GM18505 (cell line): Measurements from ENCODE around the gene CALU.

Experiments
- ATAC-seq: cut with Tn5 transposase; IDR thresholded peaks from one replicate; pipeline ENCODE4 v1.9.1; 2021; ENCODE audit not compliant: unreplicated experiment
- POLR2A ChIP-seq: IDR thresholded peaks from 4 replicates; pipeline ENCODE4 v1.6.1; 2011; ENCODE audit warnings: borderline replicate concordance; ENCODE audit not compliant: insufficient read depth, insufficient read length; ENCODE audit errors: extremely low read depth

The CALU gene

DNA sequence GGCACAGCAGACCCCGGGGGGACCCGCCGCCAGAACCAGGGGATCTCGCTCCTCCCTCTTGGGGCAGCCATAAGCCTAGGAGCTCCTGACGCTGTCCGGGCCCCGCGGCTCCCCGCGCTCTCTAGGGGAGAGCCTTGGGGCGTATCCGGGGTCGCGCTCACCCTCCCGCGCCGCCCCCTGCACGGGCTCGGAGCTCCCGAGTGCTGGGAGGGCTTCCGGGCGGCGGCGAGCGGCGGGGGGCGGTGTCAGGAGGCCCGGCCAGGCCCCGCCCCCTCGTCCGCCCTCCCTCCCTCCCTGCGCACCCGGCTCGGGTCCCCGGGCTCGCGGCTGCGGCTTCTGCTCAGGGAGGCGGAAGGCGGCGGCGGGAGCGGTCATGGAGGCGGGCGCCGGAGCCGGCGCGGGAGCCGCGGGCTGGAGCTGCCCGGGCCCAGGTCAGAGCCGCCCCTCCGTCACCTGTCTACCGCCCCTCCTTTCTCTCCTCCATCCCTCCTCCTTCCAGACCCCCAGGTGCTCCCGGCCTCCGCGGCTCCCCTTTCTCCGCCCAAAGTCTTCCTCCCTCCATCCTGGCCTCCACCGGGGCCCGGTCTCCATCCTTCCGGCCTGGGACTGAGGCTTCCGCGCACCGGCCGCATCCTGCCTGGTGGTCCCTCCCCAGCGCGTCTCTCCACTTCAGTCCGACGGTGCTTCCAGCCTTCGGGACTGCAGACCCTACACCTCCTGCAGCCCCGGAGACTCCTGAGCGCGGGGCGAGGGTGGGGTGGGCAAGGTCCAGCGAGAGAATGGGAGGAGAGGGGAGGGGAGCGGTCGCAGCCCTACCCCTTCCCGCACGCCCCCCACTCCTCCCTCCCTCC is 52.2 kb downstream of the CALU start, which contains the start of gene CCDC136:
Gene CCDC136, plus strand, starts transcription at position 848 of the 851 bp plus-strand sequence. CDS start 444 bp downstream, outside the sequence.
- TF ChIP-seq POLR2A: peak; percentile 37
- ATAC-seq: peak; percentile 72

GRCh38 chr7:128791972-128792327 is 52.8 kb downstream of the CALU start:
- ATAC-seq: no peak
- TF ChIP-seq POLR2A: no peak

DNA sequence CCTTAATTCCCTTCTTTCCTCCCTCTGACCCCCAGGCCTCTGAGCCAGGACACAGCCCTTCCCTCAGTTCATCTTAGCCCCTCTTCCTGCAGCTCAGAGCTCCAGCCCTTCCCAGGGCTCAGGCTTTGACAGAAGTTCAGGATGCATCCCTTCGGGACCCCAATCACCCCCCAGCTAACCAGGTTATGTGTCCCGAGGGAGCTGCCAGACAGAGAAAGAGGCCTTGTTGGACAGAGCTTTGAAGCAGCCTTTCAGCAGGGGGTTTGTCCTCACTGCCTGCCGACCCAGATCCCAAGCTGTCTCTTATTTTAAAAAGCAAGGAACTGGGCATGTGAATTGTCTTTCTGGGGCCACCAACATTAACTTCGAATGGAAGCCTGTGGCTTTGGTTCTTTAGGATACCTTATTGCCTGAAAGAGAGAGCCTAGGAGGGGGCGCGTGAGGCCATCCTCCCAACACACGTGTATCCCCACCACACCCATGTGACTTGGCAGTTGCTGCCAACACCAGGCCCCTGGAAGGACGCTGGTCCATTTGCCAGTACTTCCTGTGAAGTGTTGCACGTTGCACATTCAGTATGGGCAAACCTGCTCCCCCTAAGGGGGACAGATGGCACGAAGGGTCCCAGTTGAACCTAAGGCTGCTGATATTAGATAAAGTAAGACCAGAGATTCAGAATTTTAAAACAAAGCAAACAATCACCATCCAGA is 53.5 kb downstream of the CALU start:
- no peak for TF ChIP-seq POLR2A
- no peak for ATAC-seq

- no peak for ATAC-seq
- TF ChIP-seq POLR2A: no peak
Observed at GRCh38 chr7:128793181-128793547, 54.0 kb downstream of the CALU start.

DNA sequence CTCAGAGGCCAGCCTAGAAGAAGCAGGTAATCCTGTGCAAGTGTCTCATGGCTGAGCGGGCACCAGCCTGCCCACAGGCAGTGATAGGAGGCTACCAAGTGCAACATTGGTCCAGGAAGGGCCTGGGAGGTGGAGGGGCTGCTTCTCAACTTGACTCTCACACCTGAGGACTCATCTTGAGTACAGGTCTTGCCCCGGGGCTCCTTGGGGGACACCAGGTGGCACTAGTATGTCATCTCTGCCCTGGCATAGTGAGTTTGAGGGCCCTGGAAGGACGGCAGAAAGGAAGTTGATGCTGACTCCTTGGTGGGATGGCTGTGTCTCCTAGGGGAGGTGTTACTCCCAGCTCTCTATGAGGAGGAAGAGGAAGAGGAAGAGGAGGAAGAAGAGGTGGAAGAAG is 54.9 kb downstream of the CALU start:
- TF ChIP-seq POLR2A: no peak
- ATAC-seq: no peak

GRCh38 chr7:128794436-128794835 is 55.3 kb downstream of the CALU start:
- no peak for ATAC-seq

DNA sequence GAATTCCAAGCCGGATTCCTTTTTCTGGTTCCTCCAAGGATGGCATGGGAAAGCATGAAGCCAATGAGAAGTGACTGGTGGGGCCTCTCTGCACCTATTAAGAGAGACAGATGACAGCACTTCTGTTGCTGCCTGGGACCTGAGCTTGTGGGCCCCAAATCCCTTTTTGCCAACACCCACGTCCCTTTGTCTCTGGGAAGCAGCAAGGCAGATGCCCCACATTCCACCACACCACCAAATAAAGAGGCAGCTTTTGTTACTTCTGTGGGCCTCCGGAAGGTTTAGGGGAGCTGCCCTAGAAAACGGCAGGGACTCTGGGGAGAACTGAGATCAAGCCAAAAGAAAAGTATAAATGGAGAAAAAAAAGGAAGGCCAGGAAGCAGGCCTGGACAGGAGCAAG is 56.0 kb downstream of the CALU start:
- ATAC-seq: no peak
- no peak for TF ChIP-seq POLR2A

More at GRCh38 chr7:128794436-128794835, 55.3 kb downstream of the CALU start:
- no peak for TF ChIP-seq POLR2A

DNA sequence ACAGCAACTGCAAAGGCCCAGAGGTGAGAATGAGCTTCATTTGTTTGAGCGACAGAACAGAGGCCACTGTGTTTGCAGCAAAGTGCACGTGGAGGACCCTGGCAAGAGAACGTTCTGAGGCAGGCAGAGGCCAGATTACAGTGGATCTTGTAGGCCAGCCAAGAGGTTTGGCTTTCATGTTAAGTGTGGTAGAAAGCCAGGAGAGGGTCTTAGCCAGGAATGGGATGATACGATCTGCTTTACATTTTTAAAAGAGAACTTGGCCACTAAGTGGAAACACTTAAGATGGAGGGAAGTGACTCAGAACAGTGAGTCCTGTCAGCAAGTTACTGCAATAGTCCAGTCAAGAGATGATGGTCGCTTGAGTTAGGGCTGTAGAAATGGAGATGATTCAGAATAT is 57.2 kb downstream of the CALU start:
- no peak for TF ChIP-seq POLR2A
- no peak for ATAC-seq

DNA sequence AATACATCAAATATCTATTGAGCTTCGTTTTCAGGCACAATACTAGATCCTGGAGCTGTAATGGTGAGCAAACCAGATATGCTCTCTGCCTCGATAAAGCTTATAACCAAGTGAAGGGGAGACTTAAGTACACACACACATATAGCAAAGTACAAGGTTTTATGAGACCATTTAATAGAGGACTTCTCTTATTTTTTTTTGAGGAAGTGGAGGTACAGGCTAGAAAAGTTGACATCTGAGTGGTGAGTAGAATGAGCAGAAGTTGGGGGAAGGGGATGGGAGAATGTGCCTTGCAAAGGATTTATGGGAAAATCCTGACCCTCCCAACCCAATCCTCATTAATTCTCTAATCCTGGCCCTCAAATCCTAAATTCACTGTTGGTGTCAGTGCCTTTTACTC is 60.3 kb downstream of the CALU start:
- ATAC-seq: no peak
- TF ChIP-seq POLR2A: no peak

- TF ChIP-seq POLR2A: no peak
- no peak for ATAC-seq
Observed at GRCh38 chr7:128800567-128800966, 61.4 kb downstream of the CALU start.

DNA sequence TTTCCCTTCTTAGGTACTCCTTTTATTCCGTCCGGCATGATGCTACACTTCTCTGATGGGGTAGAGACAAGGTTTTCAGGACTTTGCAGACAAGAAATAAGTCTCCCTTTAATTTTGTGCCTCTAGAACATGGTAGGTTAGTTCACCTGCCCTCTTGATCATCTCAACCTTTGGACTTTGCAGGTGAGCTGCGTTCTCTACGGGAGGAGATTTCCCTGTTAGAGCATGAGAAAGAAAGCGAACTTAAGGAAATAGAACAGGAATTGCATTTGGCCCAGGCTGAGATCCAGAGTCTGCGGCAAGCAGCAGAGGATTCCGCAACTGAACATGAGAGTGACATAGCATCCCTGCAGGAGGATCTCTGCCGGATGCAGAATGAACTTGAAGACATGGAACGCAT is 61.8 kb downstream of the CALU start:
- TF ChIP-seq POLR2A: no peak
- no peak for ATAC-seq

DNA sequence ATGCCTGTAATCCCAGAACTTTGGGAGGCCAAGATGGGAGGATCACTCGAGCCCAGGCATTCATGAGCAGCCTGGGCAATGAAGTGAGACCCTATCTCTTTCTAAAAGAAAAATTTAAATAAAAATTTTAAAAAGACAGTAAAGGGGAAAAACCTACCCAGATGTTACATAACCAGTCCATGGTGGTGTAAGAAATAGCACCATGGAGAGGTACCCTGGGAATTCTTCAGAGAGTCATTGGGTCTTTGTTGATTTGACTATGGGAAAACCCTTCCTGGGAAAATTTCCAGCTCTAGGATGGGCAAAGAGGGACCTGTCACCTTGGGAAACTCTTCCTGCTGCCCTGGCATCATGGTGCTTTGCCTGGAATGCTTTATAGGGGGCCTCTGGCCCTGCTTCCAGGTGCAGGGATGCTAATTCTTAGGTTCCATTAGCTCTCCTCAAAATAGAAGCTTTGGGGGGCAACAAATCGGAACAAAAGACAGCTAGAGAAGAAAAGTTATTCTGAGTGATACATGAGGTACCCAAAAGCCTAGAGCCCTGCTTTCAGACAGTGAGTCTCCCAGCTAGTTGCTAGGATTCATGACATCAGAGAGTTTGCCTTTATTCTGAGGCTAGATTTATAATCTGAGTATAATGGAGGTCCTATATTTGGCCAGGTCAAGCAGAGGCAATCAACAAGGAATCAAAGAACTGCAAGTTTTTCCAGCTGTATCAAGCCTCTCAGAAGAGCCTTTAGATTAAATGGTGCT is 62.7 kb downstream of the CALU start:
- ATAC-seq: no peak
- TF ChIP-seq POLR2A: no peak

DNA sequence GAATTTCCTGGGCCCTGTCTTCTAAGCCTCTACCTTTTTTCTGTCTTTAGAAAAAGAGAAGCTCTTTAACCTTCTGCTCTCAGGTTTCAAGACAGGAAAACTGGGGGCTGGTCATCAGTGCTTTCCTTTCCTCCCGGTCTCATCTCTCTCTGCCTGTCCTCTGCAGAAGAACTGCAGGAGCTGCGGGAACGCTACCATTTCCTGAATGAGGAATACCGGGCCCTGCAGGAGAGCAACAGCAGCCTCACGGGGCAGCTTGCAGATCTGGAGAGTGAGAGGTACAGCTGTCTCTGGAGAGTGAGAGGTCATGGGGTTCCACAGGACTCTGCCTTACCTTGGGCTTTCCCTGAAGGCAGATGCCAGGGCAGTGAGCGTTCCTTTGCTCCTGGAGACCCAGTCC is 65.3 kb downstream of the CALU start:
- no peak for TF ChIP-seq POLR2A

More for the DNA sequence above, 65.3 kb downstream of the CALU start:
- no peak for ATAC-seq
